ENCODE data around the gene APOBEC3B.

GRCh38 chr22:38986629-38987028 is 4.5 kb downstream of the APOBEC3B start:
- no peak for TF ChIP-seq CTCF (IDR thresholded peaks at IDR 0.05; ENCODE audit: borderline replicate concordance, extremely low read depth, low read length, poor library complexity, severe bottlenecking)
- TF ChIP-seq EZH2 (IDR thresholded peaks at IDR 0.05; ENCODE audit: borderline replicate concordance, low read depth, low read length, severe bottlenecking): no peak

Data from DND-41 (cell line).